Testis (tissue), 3 donors: Measurements from ENCODE around the gene COX19. TPM values are rescaled to one million over a fixed set of nuclear protein-coding genes. Genes with fewer than 3 reads are reported as not detected.

Experiments used
- DNase-seq: peaks from one replicate; pipeline ENCODE4 v3.0.0-alpha.2; 2019
- H3K27ac ChIP-seq, 2 donors: fragments of 200-600 bp; sonication (generic); one replicate each; pipeline ENCODE4 v1.5.1; 2019
- H3K27me3 ChIP-seq: fragments of 200-600 bp; sonication (generic); one replicate; pipeline ENCODE4 v1.5.1; 2019
- H3K36me3 ChIP-seq: fragments of 200-600 bp; sonication (generic); one replicate; pipeline ENCODE4 v1.5.1; 2017; ENCODE audit warnings: low read depth; ENCODE audit errors: missing control alignments
- H3K4me1 ChIP-seq: fragments of 200-600 bp; sonication (generic); one replicate; pipeline ENCODE4 v1.5.1; 2019
- H3K4me3 ChIP-seq, 2 donors: fragments of 200-600 bp; sonication (generic); one replicate each; pipeline ENCODE4 v1.5.1; 2017 to 2019
- H3K9me3 ChIP-seq: fragments of 200-600 bp; sonication (generic); one replicate; pipeline ENCODE4 v1.5.1; 2017
- POLR2A ChIP-seq: fragments of 450-650 bp; IDR thresholded peaks from one replicate; pipeline ENCODE4 v1.6.1; 2017; ENCODE audit warnings: antibody characterized with exemption, mild to moderate bottlenecking, moderate library complexity
- WGBS, 2 donors: methylation state at CpG; one replicate each; pipeline ENCODE4 v1.1.5; 2018; 5-methylcytosine and 5-hydroxymethylcytosine counted together
- intact Hi-C: fragments of 100-400 bp; cut with DNase I; formaldehyde crosslinking; loops from one replicate; pipeline ENCODE4 v1.15.1; 2023; ENCODE audit warnings: low total_unique reads
- polyA plus RNA-seq: library from polyadenylated mRNA; stranded (reverse); fragments of 350-450 nt; fragmentation: Illumina TruSeq; extraction: RNeasy Lipid Tissue Mini Kit (QIAGEN cat#74804); gene quantifications from one replicate; pipeline ENCODE4 v1.2.3, GENCODE V29; 2014; ENCODE audit warnings: low read depth, low replicate concordance; ENCODE audit not compliant: insufficient read depth
- total RNA-seq, 2 donors: library from RNA; depleted of rRNA; stranded (reverse); fragments of >200 nt; gene quantifications; one replicate each; pipeline ENCODE4 v1.2.3, GENCODE V29; 2016
- TF ChIP-seq, protein P1 (sequence below), 3 experiments: fragments of 450-650 bp in 2 of 3; fragments of 200-600 bp in 1 of 3; sonication (generic) in 1 of 3; IDR thresholded peaks; one replicate each; pipeline ENCODE4 v1.5.1; 2016 to 2019; ENCODE audit warnings: antibody characterized with exemption in 3 of 3, mild to moderate bottlenecking in 2 of 3, moderate library complexity in 1 of 3

COX19 gene
- total and polyA plus RNA-seq, 3 donors from 2014 or later, result 8.8 to 23.5 (median 21.6) TPM

DNA sequence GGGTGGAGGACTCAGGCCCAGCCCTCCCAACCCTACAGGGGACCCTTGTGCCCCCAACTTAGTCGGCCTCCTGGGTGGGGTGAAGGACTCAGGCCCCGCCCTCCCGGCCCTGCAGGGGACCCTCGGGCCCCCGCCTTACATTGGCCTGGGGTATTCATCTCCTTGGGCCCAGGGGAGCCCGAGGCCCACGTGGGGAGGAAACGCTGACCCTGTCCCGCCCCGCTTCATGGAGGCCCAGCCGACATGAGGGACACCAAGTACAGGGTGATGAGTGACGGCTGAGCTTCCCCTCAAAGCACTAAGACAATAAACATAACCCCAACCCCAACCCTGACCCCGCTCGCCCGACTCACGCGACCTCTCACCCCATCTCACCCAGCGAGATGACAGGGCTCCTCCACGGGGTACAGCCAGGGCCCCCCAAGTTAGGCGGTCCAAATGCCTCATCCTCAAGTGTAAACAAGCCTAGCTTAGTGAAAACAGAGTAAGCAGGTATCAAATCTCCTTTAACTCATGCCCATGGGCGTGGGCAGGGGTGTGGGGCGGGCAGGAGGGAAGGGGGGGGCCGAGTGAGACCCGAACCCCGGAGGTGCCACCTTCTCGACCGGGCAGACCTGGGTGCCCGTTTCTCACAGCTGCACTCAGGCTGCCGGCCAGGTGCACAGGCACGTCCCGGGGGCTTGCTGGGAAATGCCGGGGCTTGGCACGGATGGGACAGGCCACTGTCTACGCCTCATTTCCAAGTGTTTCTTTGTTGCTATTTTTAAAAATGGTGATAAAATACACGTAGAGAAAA lies 15.8 kb upstream of the COX19 start:
- no peak for DNase-seq
- TF ChIP-seq, protein P1, sequence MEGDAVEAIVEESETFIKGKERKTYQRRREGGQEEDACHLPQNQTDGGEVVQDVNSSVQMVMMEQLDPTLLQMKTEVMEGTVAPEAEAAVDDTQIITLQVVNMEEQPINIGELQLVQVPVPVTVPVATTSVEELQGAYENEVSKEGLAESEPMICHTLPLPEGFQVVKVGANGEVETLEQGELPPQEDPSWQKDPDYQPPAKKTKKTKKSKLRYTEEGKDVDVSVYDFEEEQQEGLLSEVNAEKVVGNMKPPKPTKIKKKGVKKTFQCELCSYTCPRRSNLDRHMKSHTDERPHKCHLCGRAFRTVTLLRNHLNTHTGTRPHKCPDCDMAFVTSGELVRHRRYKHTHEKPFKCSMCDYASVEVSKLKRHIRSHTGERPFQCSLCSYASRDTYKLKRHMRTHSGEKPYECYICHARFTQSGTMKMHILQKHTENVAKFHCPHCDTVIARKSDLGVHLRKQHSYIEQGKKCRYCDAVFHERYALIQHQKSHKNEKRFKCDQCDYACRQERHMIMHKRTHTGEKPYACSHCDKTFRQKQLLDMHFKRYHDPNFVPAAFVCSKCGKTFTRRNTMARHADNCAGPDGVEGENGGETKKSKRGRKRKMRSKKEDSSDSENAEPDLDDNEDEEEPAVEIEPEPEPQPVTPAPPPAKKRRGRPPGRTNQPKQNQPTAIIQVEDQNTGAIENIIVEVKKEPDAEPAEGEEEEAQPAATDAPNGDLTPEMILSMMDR (IDR thresholded peaks at IDR 0.05), result no peak
- TF ChIP-seq POLR2A, result no peak
- Histone ChIP-seq H3K4me3 (no peak overlapping the region), H3K27ac (no peak overlapping the region), H3K27me3 (no peaks in the 10 kb centered on the region), H3K36me3 (no peaks in the 10 kb centered on the region), H3K9me3 (no peaks in the 10 kb centered on the region), H3K4me1 (peaks cover 36% of the 10 kb centered on the region)
- WGBS, 2 donors, result 69 to 79% methylated on average over 23 to 34 of the region's 35 CpGs
- intact Hi-C loops, result loop anchor here (10.0 kb wide), 1 partner anchor 184 kb away; no protein-coding TSS in a partner anchor

DNA sequence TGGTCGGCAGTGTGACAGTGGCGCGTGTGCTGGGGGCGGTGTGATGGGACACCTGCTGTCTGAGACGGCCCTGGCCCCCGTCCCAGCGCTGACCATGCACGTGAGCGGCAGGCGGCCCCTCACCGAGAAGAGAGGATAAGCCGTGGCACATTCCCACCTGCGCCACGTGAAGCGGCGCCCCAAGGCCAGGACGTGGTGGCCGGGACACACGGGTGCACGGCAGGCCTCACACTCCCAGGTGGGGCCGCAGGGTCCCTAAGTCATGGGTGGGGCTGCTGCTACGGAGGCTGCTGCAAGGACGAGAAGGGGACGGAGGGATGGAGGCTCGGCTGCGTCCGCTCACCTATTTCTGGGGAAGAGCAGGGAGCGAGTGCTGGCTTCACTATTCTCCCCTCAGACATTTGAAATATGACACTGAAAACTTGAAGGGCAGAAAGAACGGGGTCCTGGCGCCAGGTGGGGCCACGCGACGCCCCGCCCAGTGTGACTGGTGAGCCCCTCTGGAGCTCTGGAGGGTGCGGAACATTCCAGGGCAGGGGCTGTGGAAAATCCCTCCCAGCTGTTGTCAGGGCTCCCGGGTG lies 15.1 kb upstream of the COX19 start:
- Histone ChIP-seq H3K9me3 (no peaks in the 10 kb centered on the region), H3K36me3 (no peaks in the 10 kb centered on the region), H3K4me3 (no peak overlapping the region), H3K4me1 (peaks cover 42% of the 10 kb centered on the region), H3K27ac (no peak overlapping the region), H3K27me3 (no peaks in the 10 kb centered on the region)
- TF ChIP-seq, protein P1 (IDR thresholded peaks at IDR 0.05), result no peak
- TF ChIP-seq POLR2A, result no peak
- intact Hi-C loops, result loop anchor here (10.0 kb wide), 1 partner anchor 184 kb away; no protein-coding TSS in a partner anchor
- DNase-seq, result no peak
- 84 to 91% methylated on average over 35 to 36 of the region's 36 CpGs for WGBS, 2 donors

DNA sequence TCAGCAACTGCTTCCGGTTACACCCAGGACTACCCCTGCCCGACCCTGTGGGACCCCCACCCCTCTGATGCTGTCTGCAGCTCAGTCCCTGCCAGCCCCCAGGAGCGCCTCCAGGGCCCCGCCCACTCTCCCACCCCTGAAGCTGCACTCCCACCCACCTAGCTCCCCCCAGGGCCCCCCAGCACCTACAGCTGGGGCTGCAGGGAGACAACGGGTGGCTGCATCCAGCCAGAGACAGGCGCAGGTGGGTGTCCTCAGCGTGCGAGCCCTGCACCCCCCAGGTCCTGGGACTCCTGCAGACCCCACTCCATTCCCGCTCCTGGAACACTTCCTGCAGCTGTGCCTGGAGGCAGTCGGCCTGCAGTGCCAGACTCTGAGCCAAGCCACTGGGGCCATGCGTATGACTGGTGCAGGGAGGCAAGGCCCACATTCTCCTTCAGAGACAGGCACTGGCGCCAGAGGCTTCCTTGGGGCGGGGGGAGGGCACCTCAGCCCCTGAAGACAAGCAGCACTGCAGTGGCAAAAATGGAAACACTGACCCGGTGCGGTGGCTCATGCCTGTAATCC lies 13.7 kb upstream of the COX19 start:
- WGBS, 2 donors, result 43 to 71% methylated on average over 4 to 15 of the region's 15 CpGs
- no peak overlapping the region for H3K27ac ChIP-seq
- no peak overlapping the region for H3K4me3 ChIP-seq
- no peaks in the 10 kb centered on the region for H3K36me3 ChIP-seq
- intact Hi-C loops, result no loop called here
- no peak for DNase-seq
- H3K4me1 ChIP-seq, result peaks cover 42% of the 10 kb centered on the region
- H3K27me3 ChIP-seq, result no peaks in the 10 kb centered on the region
- TF ChIP-seq, protein P1 (IDR thresholded peaks at IDR 0.05), result no peak
- TF ChIP-seq POLR2A, result no peak
- no peaks in the 10 kb centered on the region for H3K9me3 ChIP-seq

DNA sequence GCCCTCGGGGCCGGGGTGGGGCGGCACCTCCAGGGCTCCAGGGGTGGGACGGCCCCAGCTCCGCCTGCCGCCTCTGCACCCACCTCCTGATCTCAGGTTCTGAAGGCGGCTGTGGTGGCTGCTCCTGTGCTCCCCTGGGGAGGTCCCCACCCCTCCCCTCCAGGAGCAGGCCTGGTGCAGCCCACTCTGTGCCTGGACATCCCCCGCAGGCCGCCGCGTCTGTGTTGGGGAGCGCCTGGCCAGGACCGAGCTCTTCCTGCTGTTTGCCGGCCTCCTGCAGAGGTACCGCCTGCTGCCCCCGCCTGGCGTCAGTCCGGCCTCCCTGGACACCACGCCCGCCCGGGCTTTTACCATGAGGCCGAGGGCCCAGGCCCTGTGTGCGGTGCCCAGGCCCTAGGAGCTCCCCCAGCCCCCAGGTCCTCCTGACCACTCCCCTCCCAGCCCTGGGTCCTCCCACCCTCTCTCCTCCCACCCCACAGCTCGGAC lies 13.1 kb upstream of the COX19 start:
- H3K4me1 ChIP-seq, result peaks cover 37% of the 10 kb centered on the region
- no peaks in the 10 kb centered on the region for H3K36me3 ChIP-seq
- no peak overlapping the region for H3K4me3 ChIP-seq
- 40% methylated on average over 1 to 17 of the region's 24 CpGs for WGBS, 2 donors
- TF ChIP-seq, protein P1 (IDR thresholded peaks at IDR 0.05), result no peak
- TF ChIP-seq POLR2A, result no peak
- intact Hi-C loops, result no loop called here
- no peaks in the 10 kb centered on the region for H3K9me3 ChIP-seq
- H3K27me3 ChIP-seq, result no peaks in the 10 kb centered on the region
- no peak overlapping the region for H3K27ac ChIP-seq
- DNase-seq, result peak; percentile 47
